MM.1S (cell line): Measurements from ENCODE around the gene TMEM175.

Experiments used
- CTCF ChIP-seq: fragments of 300-600 bp; sonication (generic); IDR thresholded peaks from 2 replicates; pipeline ENCODE4 v1.5.1; 2016; ENCODE audit warnings: antibody characterized with exemption, low read length, mixed read lengths
- EZH2 ChIP-seq: fragments of 300-600 bp; sonication (generic); optimal IDR thresholded peaks from 2 replicates; pipeline ENCODE3; 2017; ENCODE audit warnings: low read depth, mild to moderate bottlenecking, antibody characterized with exemption, low read length, mixed read lengths
- EZH2phosphoT487 ChIP-seq: fragments of 300-600 bp; sonication (generic); IDR thresholded peaks from 2 replicates; pipeline ENCODE4 v1.6.1; 2018; ENCODE audit warnings: antibody characterized with exemption, low read length

DNA sequence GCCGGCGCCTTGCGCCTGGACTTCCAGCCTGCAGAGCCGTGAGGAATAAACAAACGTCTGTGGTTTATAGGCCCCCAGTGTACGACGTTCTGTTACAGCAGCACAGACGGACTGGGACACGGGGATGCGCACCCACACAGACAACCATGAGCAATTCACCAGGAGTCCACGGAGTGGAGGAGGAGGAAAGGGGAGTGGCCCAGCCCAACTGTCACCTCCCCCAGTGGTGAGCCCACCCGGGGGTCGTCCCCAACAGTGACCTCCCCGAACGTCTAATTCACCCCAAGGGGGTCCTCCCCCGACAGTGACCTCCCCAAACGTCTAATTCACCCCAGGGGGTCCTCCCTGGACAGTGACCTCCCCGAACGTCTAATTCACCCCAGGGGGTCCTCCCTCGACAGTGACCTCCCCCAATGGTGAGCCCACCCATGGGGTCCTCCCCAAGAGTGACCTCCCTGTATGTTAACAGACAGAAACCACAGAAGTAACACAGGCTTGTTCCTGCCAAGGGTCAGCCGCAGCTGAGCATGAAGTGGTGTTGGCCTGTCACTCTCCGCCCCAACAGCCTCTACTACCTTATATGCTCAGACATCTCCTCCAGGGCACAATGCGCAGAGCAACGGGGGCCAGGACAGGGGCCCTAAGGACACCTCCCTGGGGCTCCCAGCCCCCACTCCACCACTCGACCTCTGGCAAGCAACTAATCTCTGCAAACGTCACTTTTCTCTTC lies 6.3 kb upstream of the TMEM175 start:
- TF ChIP-seq CTCF, result no peak
- TF ChIP-seq EZH2, result no peak
- TF ChIP-seq EZH2phosphoT487, result no peak
